Natural killer cell treated with Interleukin-12 subunit alpha and Interleukin-12 subunit beta and Interleukin-15 and Interleukin-18, amount 100 ng/mL, for 72 hours (primary cell): ENCODE results near the gene UBL3. TPM values are rescaled to one million over a fixed set of nuclear protein-coding genes. Genes with fewer than 3 reads are reported as not detected.

Source experiments
- ATAC-seq, 2 donors: fragments of 150-1000 bp; cut with Tn5 transposase in 1 of 2; sonication (Bioruptor Pico), chemical (Tn5 transposase) in 1 of 2; 2 replicates each; pipeline ENCODE4 v1.10.0; 2021
- DNase-seq: peaks from one replicate; pipeline ENCODE4 v3.0.0; 2022; ENCODE audit warnings: low spot score
- H3K27ac Mint-ChIP-seq, 2 donors: 1 replicate in 1 of 2; 2 replicates in 1 of 2; pipeline ENCODE4 v1.8.0; 2022; ENCODE audit warnings: mixed read lengths in 2 of 2, mild to moderate bottlenecking in 1 of 2, moderate library complexity in 1 of 2
- H3K27me3 Mint-ChIP-seq, 2 donors: 1 replicate in 1 of 2; 2 replicates in 1 of 2; pipeline ENCODE4 v1.8.0; 2022; ENCODE audit warnings: mixed read lengths in 2 of 2
- H3K36me3 Mint-ChIP-seq: one replicate; pipeline ENCODE4 v1.8.0; 2022; ENCODE audit warnings: mixed read lengths
- H3K4me1 Mint-ChIP-seq, 2 donors: 1 replicate in 1 of 2; 2 replicates in 1 of 2; pipeline ENCODE4 v1.8.0; 2022; ENCODE audit warnings: low read depth in 2 of 2, mixed read lengths in 2 of 2, mild to moderate bottlenecking in 1 of 2
- H3K4me3 Mint-ChIP-seq: one replicate; pipeline ENCODE4 v1.8.0; 2022; ENCODE audit warnings: mixed read lengths
- H3K9me3 Mint-ChIP-seq: 2 replicates; pipeline ENCODE4 v1.8.0; 2022; ENCODE audit warnings: mixed read lengths
- total RNA-seq, 2 donors: library from RNA; stranded (reverse); gene quantifications; one replicate each; pipeline ENCODE4 v1.2.3, GENCODE V29; 2022

Gene UBL3
- total RNA-seq, 2 donors from 2014 or later = 7.8 to 10.5 TPM

- no peak for DNase-seq
- no peak overlapping the region for H3K27ac Mint-ChIP-seq
- peaks cover 7 to 9% of the 10 kb centered on the region in 2 donors for H3K27me3 Mint-ChIP-seq
- H3K4me3 Mint-ChIP-seq = no peak overlapping the region
- no peaks in the 10 kb centered on the region for H3K9me3 Mint-ChIP-seq
- peaks cover 6% of the 10 kb centered on the region for H3K36me3 Mint-ChIP-seq
- no peak for ATAC-seq
- peaks cover 16 to 30% of the 10 kb centered on the region in 2 donors for H3K4me1 Mint-ChIP-seq
Observed at GRCh38 chr13:29852472-29853054, 2.1 kb upstream of the UBL3 start.

GRCh38 chr13:29849731-29850212 lies 645 bp downstream of the UBL3 start:
- H3K27ac Mint-ChIP-seq = peak overlapping the region; percentile 86 to 95
- ATAC-seq = peak; percentile 7 to 54
- peaks cover 29 to 41% of the 10 kb centered on the region in 2 donors for H3K4me1 Mint-ChIP-seq
- no peaks in the 10 kb centered on the region for H3K9me3 Mint-ChIP-seq
- peaks cover 0 to under 1% of the 10 kb centered on the region in 2 donors for H3K27me3 Mint-ChIP-seq
- H3K36me3 Mint-ChIP-seq = peaks cover 6% of the 10 kb centered on the region
- peak overlapping the region; percentile 96 for H3K4me3 Mint-ChIP-seq
- peak; percentile 67 for DNase-seq

- H3K4me3 Mint-ChIP-seq = peak overlapping the region; percentile 96
- H3K4me1 Mint-ChIP-seq = peaks cover 30 to 42% of the 10 kb centered on the region in 2 donors
- H3K9me3 Mint-ChIP-seq = no peaks in the 10 kb centered on the region
- ATAC-seq (no peak), DNase-seq (no peak)
- peaks cover 6% of the 10 kb centered on the region for H3K36me3 Mint-ChIP-seq
- no peaks in the 10 kb centered on the region for H3K27me3 Mint-ChIP-seq
- H3K27ac Mint-ChIP-seq = peak overlapping the region; percentile 86 to 95
Observed at GRCh38 chr13:29849071-29849631, 1.3 kb downstream of the UBL3 start.

GRCh38 chr13:29847501-29847983 lies 2.9 kb downstream of the UBL3 start:
- peak overlapping the region; percentile 93 for H3K4me3 Mint-ChIP-seq
- peak overlapping the region; percentile 86 to 95 for H3K27ac Mint-ChIP-seq
- H3K27me3 Mint-ChIP-seq = no peaks in the 10 kb centered on the region
- ATAC-seq = no peak
- H3K36me3 Mint-ChIP-seq = peaks cover 6% of the 10 kb centered on the region
- no peak for DNase-seq
- no peaks in the 10 kb centered on the region for H3K9me3 Mint-ChIP-seq
- H3K4me1 Mint-ChIP-seq = peaks cover 34 to 50% of the 10 kb centered on the region in 2 donors

- DNase-seq = no peak
- no peak for ATAC-seq
- Mint-ChIP-seq H3K9me3 (no peaks in the 10 kb centered on the region), H3K27me3 (no peaks in the 10 kb centered on the region), H3K36me3 (peaks cover 6% of the 10 kb centered on the region), H3K4me3 (peak overlapping the region; percentile 93), H3K4me1 (peaks cover 40 to 58% of the 10 kb centered on the region in 2 donors), H3K27ac (peak overlapping the region; percentile 86 to 95)
Observed at GRCh38 chr13:29846475-29847256, 3.8 kb downstream of the UBL3 start.

GRCh38 chr13:29845440-29846056 lies 4.9 kb downstream of the UBL3 start:
- no peaks in the 10 kb centered on the region for H3K9me3 Mint-ChIP-seq
- H3K4me1 Mint-ChIP-seq = peaks cover 38 to 60% of the 10 kb centered on the region in 2 donors
- no peak overlapping the region for H3K27ac Mint-ChIP-seq
- DNase-seq = no peak
- H3K27me3 Mint-ChIP-seq = no peaks in the 10 kb centered on the region
- peaks cover 6% of the 10 kb centered on the region for H3K36me3 Mint-ChIP-seq
- ATAC-seq = no peak
- no peak overlapping the region for H3K4me3 Mint-ChIP-seq

GRCh38 chr13:29844441-29844840 lies 6.0 kb downstream of the UBL3 start:
- peak overlapping the region in 1 of 2 donors; percentile 17 for H3K27ac Mint-ChIP-seq
- ATAC-seq = no peak
- no peak for DNase-seq
- no peaks in the 10 kb centered on the region for H3K27me3 Mint-ChIP-seq
- no peaks in the 10 kb centered on the region for H3K9me3 Mint-ChIP-seq
- peaks cover 38 to 58% of the 10 kb centered on the region in 2 donors for H3K4me1 Mint-ChIP-seq
- no peak overlapping the region for H3K4me3 Mint-ChIP-seq
- H3K36me3 Mint-ChIP-seq = peaks cover 4% of the 10 kb centered on the region

- DNase-seq = no peak
- no peaks in the 10 kb centered on the region for H3K9me3 Mint-ChIP-seq
- H3K27ac Mint-ChIP-seq = no peak overlapping the region
- H3K4me1 Mint-ChIP-seq = peaks cover 30 to 49% of the 10 kb centered on the region in 2 donors
- H3K27me3 Mint-ChIP-seq = no peaks in the 10 kb centered on the region
- no peak overlapping the region for H3K4me3 Mint-ChIP-seq
- H3K36me3 Mint-ChIP-seq = no peaks in the 10 kb centered on the region
- no peak for ATAC-seq
Observed at GRCh38 chr13:29840585-29840984, 9.8 kb downstream of the UBL3 start.

- DNase-seq (no peak), ATAC-seq (no peak)
- Mint-ChIP-seq H3K4me1 (peaks cover 26 to 45% of the 10 kb centered on the region in 2 donors), H3K36me3 (no peaks in the 10 kb centered on the region), H3K9me3 (no peaks in the 10 kb centered on the region), H3K27ac (no peak overlapping the region), H3K27me3 (no peaks in the 10 kb centered on the region), H3K4me3 (no peak overlapping the region)
Observed at GRCh38 chr13:29835280-29836061, 14.9 kb downstream of the UBL3 start.

- H3K36me3 Mint-ChIP-seq = no peaks in the 10 kb centered on the region
Observed at GRCh38 chr13:29832761-29833298, 17.6 kb downstream of the UBL3 start.

GRCh38 chr13:29830000-29830399 lies 20.4 kb downstream of the UBL3 start:
- H3K27ac Mint-ChIP-seq = no peak overlapping the region
- ATAC-seq (no peak), DNase-seq (no peak)
- H3K4me3 Mint-ChIP-seq = no peak overlapping the region
- peaks cover under 1% of the 10 kb centered on the region for H3K9me3 Mint-ChIP-seq
- peaks cover 5% of the 10 kb centered on the region for H3K36me3 Mint-ChIP-seq
- H3K27me3 Mint-ChIP-seq = no peaks in the 10 kb centered on the region
- H3K4me1 Mint-ChIP-seq = peaks cover 28 to 38% of the 10 kb centered on the region in 2 donors

More at GRCh38 chr13:29832761-29833298, 17.6 kb downstream of the UBL3 start:
- Mint-ChIP-seq H3K9me3 (no peaks in the 10 kb centered on the region), H3K4me1 (peaks cover 23 to 34% of the 10 kb centered on the region in 2 donors), H3K27me3 (no peaks in the 10 kb centered on the region), H3K27ac (no peak overlapping the region), H3K4me3 (no peak overlapping the region)
- ATAC-seq (no peak), DNase-seq (no peak)

GRCh38 chr13:29819143-29819542 lies 31.3 kb downstream of the UBL3 start:
- H3K9me3 Mint-ChIP-seq = no peaks in the 10 kb centered on the region
- H3K4me1 Mint-ChIP-seq = peaks cover 26 to 35% of the 10 kb centered on the region in 2 donors
- DNase-seq = no peak
- no peaks in the 10 kb centered on the region for H3K27me3 Mint-ChIP-seq
- no peak overlapping the region for H3K27ac Mint-ChIP-seq
- no peak overlapping the region for H3K4me3 Mint-ChIP-seq
- no peaks in the 10 kb centered on the region for H3K36me3 Mint-ChIP-seq
- no peak for ATAC-seq
